ENCODE data around the gene GRIA3.

DNA sequence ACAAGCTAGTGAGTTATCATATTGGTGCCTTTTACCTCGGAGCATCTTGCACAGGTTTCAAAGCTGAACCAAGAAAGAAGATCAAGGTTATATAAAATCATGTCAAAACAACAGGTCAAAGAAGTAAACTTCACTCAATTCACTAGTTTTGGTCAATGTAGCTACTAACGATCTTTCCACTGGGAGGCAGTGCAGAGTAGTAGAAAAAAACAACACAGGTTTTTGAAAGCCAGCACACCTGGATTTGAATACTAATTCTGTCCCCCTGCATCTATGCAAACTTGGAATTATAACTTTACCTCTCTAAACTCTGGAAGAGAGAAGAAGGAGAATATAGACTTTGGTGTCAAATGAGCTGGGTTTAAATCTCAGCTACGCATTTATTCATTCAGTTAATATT is 266.1 kb downstream of the GRIA3 start:
- TF ChIP-seq GATA2 (IDR thresholded peaks at IDR 0.05; ENCODE audit: low read depth, low read length) (no peak), GATA3 (IDR thresholded peaks at IDR 0.05; ENCODE audit: low read depth, low read length) (no peak)

Data from SH-SY5Y (cell line).